Endothelial cell of umbilical vein (primary cell): ENCODE data around the gene MRGPRE. TPM values are rescaled to one million over a fixed set of nuclear protein-coding genes. Genes with fewer than 3 reads are reported as not detected.

ENCODE experiments used
- BruUV-seq: library from RNA; stranded (reverse); fragments of 400-500 nt; replicated peaks from 2 replicates; lab custom pipeline; 2021; lab: Mats Ljungman, UMichigan
- CTCF ChIA-PET: fragments of 300-600, 350-600 bp; sonication (Branson Sonifier 250); formaldehyde crosslinking; loops from one replicate; lab custom pipeline; 2021; ENCODE audit warnings: antibody characterized with exemption, inconsistent platforms; lab: Charles Lee
- POLR2A ChIA-PET: fragments of 300-600, 350-600 bp; sonication (Branson Sonifier 250); formaldehyde crosslinking; loops from one replicate; lab custom pipeline; 2021; ENCODE audit warnings: antibody characterized with exemption, inconsistent platforms; lab: Charles Lee
- DNase-seq: peaks from one replicate; pipeline ENCODE4 v3.0.0-alpha.2; 2011; ENCODE audit warnings: low read depth, low spot score
- FAIRE-seq: peaks from 2 replicates; lab custom pipeline; 2011; peaks lifted over from hg19 to GRCh38; lab: Jason Lieb, UNC
- H2AFZ ChIP-seq: 2 replicates; pipeline ENCODE4 v1.6.0; 2012; ENCODE audit warnings: low read depth, low read length, control low read depth, inconsistent platforms
- H3K27ac ChIP-seq: 2 replicates; pipeline ENCODE4 v1.5.1; 2011; ENCODE audit warnings: low read depth, mild to moderate bottlenecking, control low read depth, low read length, moderate library complexity; ENCODE audit not compliant: insufficient read depth
- H3K27me3 ChIP-seq, 2 experiments: 2 replicates each; pipeline versions ENCODE4 v1.6.0 to v1.6.1; 2011; ENCODE audit warnings: low read length in 2 of 2, mixed read lengths in 1 of 2; ENCODE audit not compliant: control insufficient read depth in 2 of 2, insufficient read depth in 2 of 2
- H3K36me3 ChIP-seq, 2 experiments: 2 replicates in 1 of 2; 3 replicates in 1 of 2; pipeline ENCODE4 v1.5.1; 2011; ENCODE audit warnings: low read length in 2 of 2, mild to moderate bottlenecking in 1 of 2, moderate library complexity in 1 of 2; ENCODE audit not compliant: control insufficient read depth in 2 of 2, insufficient read depth in 2 of 2; ENCODE audit errors: extremely low read depth in 1 of 2
- H3K4me1 ChIP-seq: 3 replicates; pipeline ENCODE4 v1.5.1; 2011; ENCODE audit warnings: mild to moderate bottlenecking, low read length; ENCODE audit not compliant: control insufficient read depth, insufficient read depth; ENCODE audit errors: extremely low read depth
- H3K4me2 ChIP-seq: 2 replicates; pipeline ENCODE4 v1.6.1; 2011; ENCODE audit warnings: low read length, control low read depth, mixed read lengths; ENCODE audit not compliant: insufficient read depth
- H3K4me3 ChIP-seq, 3 experiments: fragments of 200-600 bp in 1 of 3; sonication (generic), shearing (Covaris generic) in 1 of 3; replicated peaks in 1 of 3; 2 replicates each; pipeline ENCODE4 v1.5.1; 2011 to 2016; ENCODE audit warnings: control low read depth in 3 of 3, low read length in 3 of 3, mild to moderate bottlenecking in 2 of 3, inconsistent platforms in 1 of 3, low read depth in 1 of 3, moderate library complexity in 1 of 3; ENCODE audit not compliant: insufficient read depth in 1 of 3
- H3K79me2 ChIP-seq: 2 replicates; pipeline ENCODE4 v1.6.0; 2012; ENCODE audit warnings: low read length, inconsistent platforms; ENCODE audit not compliant: control insufficient read depth, insufficient read depth
- H3K9ac ChIP-seq: replicated peaks from 2 replicates; pipeline ENCODE3; 2011; ENCODE audit warnings: low read length, control low read depth; ENCODE audit not compliant: insufficient read depth; ENCODE audit errors: extremely low read depth
- H3K9me1 ChIP-seq: replicated peaks from 3 replicates; pipeline ENCODE4 v1.6.0; 2011; ENCODE audit warnings: mild to moderate bottlenecking, low read length; ENCODE audit not compliant: control insufficient read depth, insufficient read depth; ENCODE audit errors: extremely low read depth
- H3K9me3 ChIP-seq: replicated peaks from 2 replicates; pipeline ENCODE4 v1.5.1; 2012; ENCODE audit warnings: low read length, inconsistent platforms; ENCODE audit not compliant: control insufficient read depth, insufficient read depth
- H4K20me1 ChIP-seq: replicated peaks from 2 replicates; pipeline ENCODE3; 2011; ENCODE audit warnings: mild to moderate bottlenecking, low read length; ENCODE audit not compliant: control insufficient read depth, insufficient read depth; ENCODE audit errors: extremely low read depth
- CTCF ChIP-seq, 2 donors: IDR thresholded peaks; 1 replicate in 1 of 2; 2 replicates in 1 of 2; pipeline ENCODE4 v1.5.1; 2011; ENCODE audit warnings: low read length in 2 of 2, mild to moderate bottlenecking in 2 of 2, moderate library complexity in 2 of 2, control low read depth in 1 of 2, inconsistent platforms in 1 of 2, low read depth in 1 of 2; ENCODE audit not compliant: insufficient read depth in 1 of 2; ENCODE audit errors: extremely low read depth in 1 of 2
- EZH2 ChIP-seq: IDR thresholded peaks from 2 replicates; pipeline ENCODE4 v1.6.1; 2012; ENCODE audit warnings: borderline replicate concordance, low read depth, mild to moderate bottlenecking, moderate library complexity, low read length, inconsistent platforms; ENCODE audit not compliant: severe bottlenecking
- FOS ChIP-seq: IDR thresholded peaks from 2 replicates; pipeline ENCODE4 v1.6.1; 2011; ENCODE audit warnings: mild to moderate bottlenecking, low read length, moderate library complexity, borderline replicate concordance; ENCODE audit not compliant: insufficient read depth
- GATA2 ChIP-seq: IDR thresholded peaks from 2 replicates; pipeline ENCODE4 v1.7.0; 2011; ENCODE audit warnings: low read depth, mild to moderate bottlenecking, moderate library complexity, mixed read lengths, low read length; ENCODE audit not compliant: insufficient read length, insufficient read depth
- JUN ChIP-seq: IDR thresholded peaks from 2 replicates; pipeline ENCODE4 v1.6.1; 2011; ENCODE audit warnings: borderline replicate concordance, low read depth; ENCODE audit not compliant: insufficient read length, insufficient read depth
- MAX ChIP-seq: IDR thresholded peaks from 2 replicates; pipeline ENCODE4 v1.6.1; 2011; ENCODE audit not compliant: insufficient read depth, insufficient read length
- MYC ChIP-seq: IDR thresholded peaks from one replicate; pipeline ENCODE4 v1.6.1; 2011; ENCODE audit warnings: mild to moderate bottlenecking, low read depth, low read length
- POLR2A ChIP-seq: IDR thresholded peaks from 2 replicates; pipeline ENCODE4 v1.6.1; 2012; ENCODE audit warnings: low read depth, mild to moderate bottlenecking, control low read depth, low read length
- POLR2AphosphoS5 ChIP-seq: IDR thresholded peaks from 2 replicates; pipeline ENCODE4 v1.6.1; 2012; ENCODE audit warnings: low read depth, mild to moderate bottlenecking, control low read depth, low read length, moderate library complexity; ENCODE audit not compliant: insufficient read depth
- dilution Hi-C: fragments of 300-500 bp; cut with MboI; formaldehyde crosslinking; loops from one replicate; pipeline ENCODE4 v1.15.0; 2019; ENCODE audit warnings: low sequenced_read_pairs; ENCODE audit not compliant: extremely low pct_ligation_motif_present
- intact Hi-C: fragments of 100-400 bp; cut with micrococcal nuclease; formaldehyde crosslinking; loops from one replicate; pipeline ENCODE4 v1.10.0; 2022
- polyA plus RNA-seq, 4 experiments: library from polyadenylated mRNA; depleted of rRNA in 3 of 4; stranded (reverse) in 3 of 4; unstranded in 1 of 4; fragments of >200 nt; gene quantifications; 2 replicates each; pipeline versions ENCODE4 v1.2.1 to v1.2.3, GENCODE V29; 2011 to 2012; ENCODE audit warnings: missing spikeins in 1 of 4
- total RNA-seq: library from RNA; stranded (reverse); gene quantifications from 2 replicates; pipeline ENCODE4 v1.2.3, GENCODE V29; 2021

The MRGPRE gene
- total and polyA plus RNA-seq, 2 donors (not counting 3 experiments of a cell fraction or from before 2014, with no cell fraction given): not detected

DNA sequence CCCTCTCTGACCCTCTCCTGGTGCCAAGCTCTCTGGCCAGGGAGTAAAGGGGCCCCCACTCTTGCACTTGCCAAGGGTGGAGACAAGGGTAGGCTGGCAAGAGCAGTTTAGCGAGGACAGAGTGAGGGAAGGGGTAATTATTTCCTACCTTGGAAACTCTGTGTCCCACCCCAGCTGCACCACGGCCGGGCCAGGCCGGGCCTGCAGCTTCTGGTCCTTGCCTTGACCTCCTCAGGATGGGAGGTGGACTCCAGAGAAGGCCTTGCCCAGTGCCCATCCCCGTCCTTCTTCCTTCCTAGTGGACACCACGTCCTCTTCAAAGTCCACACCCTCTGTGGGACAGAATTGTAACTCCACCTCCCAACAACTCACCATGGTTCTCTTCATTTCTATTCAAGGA lies 48.7 kb downstream of the MRGPRE start:
- H3K79me2 ChIP-seq: no peaks in the 10 kb centered on the region
- FAIRE-seq (no peak), DNase-seq (no peak)
- no peaks in the 10 kb centered on the region for H3K4me1 ChIP-seq
- POLR2A ChIA-PET: no interaction called here
- intact Hi-C loops (no loop called here), dilution Hi-C loops (no loop called here)
- peaks cover 0 to 4% of the 10 kb centered on the region in 2 experiments for H3K27me3 ChIP-seq
- CTCF ChIA-PET: interaction anchor here (0.6 to 1.5 kb wide), 2 partner anchors 12 to 14 kb away, joined by 3 to 4 read pairs; no protein-coding TSS in a partner anchor
- no peak overlapping the region for H3K4me2 ChIP-seq
- BruUV-seq: no TSS peak
- no peak overlapping the region for H3K27ac ChIP-seq
- no peaks in the 10 kb centered on the region for H3K36me3 ChIP-seq
- H2AFZ ChIP-seq: no peak overlapping the region
- H3K9me3 ChIP-seq: no peaks in the 10 kb centered on the region
- TF ChIP-seq FOS (no peak), POLR2AphosphoS5 (no peak), EZH2 (no peak), POLR2A (no peak), MYC (no peak), MAX (no peak), JUN (no peak), CTCF (IDR thresholded peaks at IDR 0.05; ENCODE audit: extremely low read depth in 1 of 2, insufficient read depth in 1 of 2, low read depth in 1 of 2, low read length in 2 of 2) (no peak), GATA2 (no peak)
- H3K9me1 ChIP-seq: no peaks in the 10 kb centered on the region
- H3K4me3 ChIP-seq: no peak overlapping the region
- no peaks in the 10 kb centered on the region for H4K20me1 ChIP-seq
- H3K9ac ChIP-seq: no peak overlapping the region
